ENCODE measurements around the gene CFTR. TPM values are rescaled to one million over a fixed set of nuclear protein-coding genes. Genes with fewer than 3 reads are reported as not detected.
"Not testable (repeated sequence)": the region's sequence is repeated elsewhere in the genome, so short reads cannot be mapped to it uniquely, and the experiment has no call there.

Gene CFTR
- total RNA-seq, 4 donors from 2014 or later: not detected

DNA sequence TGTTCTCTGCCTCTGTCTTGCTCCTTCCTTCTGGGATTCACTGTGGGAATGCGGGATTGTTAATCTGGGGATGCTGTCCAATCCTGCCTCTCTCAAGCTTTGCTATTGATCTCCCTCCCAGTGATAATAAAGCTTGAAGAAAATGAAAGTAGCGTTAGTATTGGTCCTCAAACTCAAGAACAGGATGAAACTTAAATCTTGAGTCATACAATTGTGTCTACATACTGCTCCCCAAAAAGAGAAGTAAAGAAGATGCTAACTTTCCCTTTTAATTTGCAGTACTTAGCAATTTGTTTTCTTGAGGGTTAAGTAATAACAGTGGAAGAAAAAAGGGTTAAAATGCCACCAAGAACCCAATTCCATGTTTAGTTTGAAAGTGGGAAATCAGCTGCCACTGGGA lies 13.6 kb downstream of the CFTR start:
- TF ChIP-seq, protein P1, sequence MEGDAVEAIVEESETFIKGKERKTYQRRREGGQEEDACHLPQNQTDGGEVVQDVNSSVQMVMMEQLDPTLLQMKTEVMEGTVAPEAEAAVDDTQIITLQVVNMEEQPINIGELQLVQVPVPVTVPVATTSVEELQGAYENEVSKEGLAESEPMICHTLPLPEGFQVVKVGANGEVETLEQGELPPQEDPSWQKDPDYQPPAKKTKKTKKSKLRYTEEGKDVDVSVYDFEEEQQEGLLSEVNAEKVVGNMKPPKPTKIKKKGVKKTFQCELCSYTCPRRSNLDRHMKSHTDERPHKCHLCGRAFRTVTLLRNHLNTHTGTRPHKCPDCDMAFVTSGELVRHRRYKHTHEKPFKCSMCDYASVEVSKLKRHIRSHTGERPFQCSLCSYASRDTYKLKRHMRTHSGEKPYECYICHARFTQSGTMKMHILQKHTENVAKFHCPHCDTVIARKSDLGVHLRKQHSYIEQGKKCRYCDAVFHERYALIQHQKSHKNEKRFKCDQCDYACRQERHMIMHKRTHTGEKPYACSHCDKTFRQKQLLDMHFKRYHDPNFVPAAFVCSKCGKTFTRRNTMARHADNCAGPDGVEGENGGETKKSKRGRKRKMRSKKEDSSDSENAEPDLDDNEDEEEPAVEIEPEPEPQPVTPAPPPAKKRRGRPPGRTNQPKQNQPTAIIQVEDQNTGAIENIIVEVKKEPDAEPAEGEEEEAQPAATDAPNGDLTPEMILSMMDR (IDR thresholded peaks at IDR 0.05): no peak
- TF ChIP-seq POLR2A (IDR thresholded peaks at IDR 0.05): no peak
- Histone ChIP-seq H3K9me3 (no peaks in the 10 kb centered on the region), H3K27ac (no peak overlapping the region), H3K36me3 (no peaks in the 10 kb centered on the region), H3K4me3 (replicated peaks in 1 of 3) (no peak overlapping the region), H3K27me3 (no peaks in the 10 kb centered on the region), H3K4me1 (no peaks in the 10 kb centered on the region)
- WGBS, 2 donors: 76 to 84% methylated on average over 2 of the region's 2 CpGs
- intact Hi-C loops (cut with DNase I): no loop called here
- DNase-seq: no peak

- Histone ChIP-seq H3K4me3 (replicated peaks in 1 of 3) (no peak overlapping the region), H3K27ac (no peak overlapping the region), H3K27me3 (no peaks in the 10 kb centered on the region), H3K36me3 (no peaks in the 10 kb centered on the region), H3K9me3 (no peaks in the 10 kb centered on the region), H3K4me1 (no peaks in the 10 kb centered on the region)
- DNase-seq: no peak
- intact Hi-C loops (cut with DNase I): no loop called here
- TF ChIP-seq, protein P1 (IDR thresholded peaks at IDR 0.05): no peak
- no peak for TF ChIP-seq POLR2A (IDR thresholded peaks at IDR 0.05)
- 76 to 84% methylated on average over 1 of the region's 1 CpG for WGBS, 2 donors
Measured at GRCh38 chr7:117495308-117495707, 15.5 kb downstream of the CFTR start.

- no peak overlapping the region for H3K4me3 ChIP-seq (replicated peaks in 1 of 3)
- no peaks in the 10 kb centered on the region for H3K9me3 ChIP-seq
- H3K36me3 ChIP-seq: no peaks in the 10 kb centered on the region
- no peak overlapping the region for H3K27ac ChIP-seq
- DNase-seq: no peak
- intact Hi-C loops (cut with DNase I): no loop called here
- no peaks in the 10 kb centered on the region for H3K27me3 ChIP-seq
- no peaks in the 10 kb centered on the region for H3K4me1 ChIP-seq
- TF ChIP-seq POLR2A (IDR thresholded peaks at IDR 0.05): no peak
- TF ChIP-seq, protein P1 (IDR thresholded peaks at IDR 0.05): no peak
- WGBS, 2 donors: 80 to 83% methylated on average over 3 of the region's 3 CpGs
Measured at GRCh38 chr7:117502331-117502730, 22.5 kb downstream of the CFTR start.

DNA sequence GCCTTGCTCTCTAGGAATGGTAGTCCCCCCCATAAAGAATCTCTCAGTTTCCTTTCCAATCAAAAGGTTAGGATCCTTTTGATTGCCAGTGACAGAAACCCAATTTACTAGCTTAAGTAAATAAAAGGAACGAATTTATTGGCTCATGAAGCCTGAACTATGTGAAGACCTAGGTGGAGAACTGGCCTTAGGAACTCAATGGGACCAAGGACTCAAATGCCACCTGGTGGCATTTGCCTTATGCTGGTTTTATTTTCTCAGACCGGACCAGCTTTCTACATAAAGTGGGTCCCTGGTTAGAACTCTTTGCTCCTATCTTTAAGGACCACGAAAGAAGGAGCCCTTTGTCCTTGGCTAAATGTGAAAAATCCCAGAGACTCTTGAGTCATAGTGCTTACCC lies 25.4 kb downstream of the CFTR start:
- Histone ChIP-seq H3K9me3 (no peaks in the 10 kb centered on the region), H3K4me3 (replicated peaks in 1 of 3) (no peak overlapping the region), H3K27ac (no peak overlapping the region), H3K27me3 (no peaks in the 10 kb centered on the region), H3K36me3 (no peaks in the 10 kb centered on the region), H3K4me1 (no peaks in the 10 kb centered on the region)
- TF ChIP-seq, protein P1 (IDR thresholded peaks at IDR 0.05): no peak
- no peak for TF ChIP-seq POLR2A (IDR thresholded peaks at IDR 0.05)
- intact Hi-C loops (cut with DNase I): no loop called here
- 62 to 70% methylated on average over 3 of the region's 3 CpGs for WGBS, 2 donors
- DNase-seq: no peak

DNA sequence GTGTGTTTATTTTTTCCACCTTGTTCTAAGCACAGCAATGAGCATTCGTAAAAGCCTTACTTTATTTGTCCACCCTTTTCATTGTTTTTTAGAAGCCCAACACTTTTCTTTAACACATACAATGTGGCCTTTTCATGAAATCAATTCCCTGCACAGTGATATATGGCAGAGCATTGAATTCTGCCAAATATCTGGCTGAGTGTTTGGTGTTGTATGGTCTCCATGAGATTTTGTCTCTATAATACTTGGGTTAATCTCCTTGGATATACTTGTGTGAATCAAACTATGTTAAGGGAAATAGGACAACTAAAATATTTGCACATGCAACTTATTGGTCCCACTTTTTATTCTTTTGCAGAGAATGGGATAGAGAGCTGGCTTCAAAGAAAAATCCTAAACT lies 28.9 kb downstream of the CFTR start:
- DNase-seq: no peak

GRCh38 chr7:117517194-117517593 lies 37.4 kb downstream of the CFTR start:
- DNase-seq; H3K4me1 ChIP-seq; intact Hi-C loops (cut with DNase I); H3K4me3 ChIP-seq (replicated peaks in 1 of 3); H3K9me3 ChIP-seq; H3K36me3 ChIP-seq; H3K27me3 ChIP-seq; H3K27ac ChIP-seq: not testable (repeated sequence)
- WGBS, 2 donors: 84 to 100% methylated on average over 1 of the region's 1 CpG

More for the DNA sequence above, 28.9 kb downstream of the CFTR start:
- H3K27me3 ChIP-seq: no peaks in the 10 kb centered on the region
- no peaks in the 10 kb centered on the region for H3K36me3 ChIP-seq
- WGBS, 2 donors: 88 to 95% methylated on average over 1 of the region's 1 CpG
- intact Hi-C loops (cut with DNase I): no loop called here
- no peak overlapping the region for H3K27ac ChIP-seq
- TF ChIP-seq, protein P1 (IDR thresholded peaks at IDR 0.05): no peak
- TF ChIP-seq POLR2A (IDR thresholded peaks at IDR 0.05): no peak
- H3K4me3 ChIP-seq (replicated peaks in 1 of 3): no peak overlapping the region
- no peaks in the 10 kb centered on the region for H3K9me3 ChIP-seq
- H3K4me1 ChIP-seq: no peaks in the 10 kb centered on the region

Measured in thyroid gland (tissue), 4 donors.